Fibroblast of villous mesenchyme (primary cell): ENCODE measurements around the gene WDR91. TPM values are rescaled to one million over a fixed set of nuclear protein-coding genes. Genes with fewer than 3 reads are reported as not detected.

Experiments
- DNase-seq: peaks from one replicate; pipeline ENCODE4 v3.0.0-alpha.2; 2010; ENCODE audit warnings: low read depth
- H3K4me3 ChIP-seq: 2 replicates; pipeline ENCODE4 v1.5.1; 2011; ENCODE audit warnings: low read depth, mild to moderate bottlenecking, low read length
- CTCF ChIP-seq: IDR thresholded peaks from 2 replicates; pipeline ENCODE4 v1.5.1; 2012; ENCODE audit warnings: low read depth, mild to moderate bottlenecking, low read length; ENCODE audit not compliant: insufficient read depth
- total RNA-seq: library from RNA; depleted of rRNA; stranded (reverse); fragments of >200 nt; gene quantifications from 2 replicates; pipeline ENCODE4 v1.2.3, GENCODE V29; 2012

Gene WDR91
- 4.3 and 5.8 TPM in 2 replicates for total RNA-seq

GRCh38 chr7:135211179-135211945 lies at the start of gene WDR91:
WDR91 (minus strand) TSS chr7:135211526; CDS start chr7:135211502, 24 bp downstream.
- peak; percentile 90 for DNase-seq
- H3K4me3 ChIP-seq = peak within 1 kb of the TSS; percentile 87
- no peak for TF ChIP-seq CTCF

DNA sequence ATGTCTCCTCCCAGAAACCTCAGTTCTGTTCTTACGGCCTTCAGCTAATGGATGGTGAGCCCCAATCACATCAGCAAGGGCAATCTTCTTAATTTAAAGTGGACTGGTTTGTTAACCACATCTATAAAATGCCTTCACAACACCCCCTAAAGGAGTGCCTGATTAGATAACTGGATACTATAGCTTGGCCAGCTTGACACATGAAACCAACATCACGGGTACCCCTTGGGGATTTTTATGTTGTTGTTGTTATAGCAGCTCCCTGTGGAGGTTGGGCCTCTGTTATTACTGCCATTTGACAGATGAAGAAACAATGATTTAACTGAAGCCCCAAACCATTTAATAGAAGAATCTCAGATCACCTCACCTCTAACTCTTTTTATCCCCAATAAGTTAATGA lies 49.1 kb upstream of the WDR91 start:
- no peak for TF ChIP-seq CTCF
- no peak for DNase-seq
- H3K4me3 ChIP-seq = no peak overlapping the region

DNA sequence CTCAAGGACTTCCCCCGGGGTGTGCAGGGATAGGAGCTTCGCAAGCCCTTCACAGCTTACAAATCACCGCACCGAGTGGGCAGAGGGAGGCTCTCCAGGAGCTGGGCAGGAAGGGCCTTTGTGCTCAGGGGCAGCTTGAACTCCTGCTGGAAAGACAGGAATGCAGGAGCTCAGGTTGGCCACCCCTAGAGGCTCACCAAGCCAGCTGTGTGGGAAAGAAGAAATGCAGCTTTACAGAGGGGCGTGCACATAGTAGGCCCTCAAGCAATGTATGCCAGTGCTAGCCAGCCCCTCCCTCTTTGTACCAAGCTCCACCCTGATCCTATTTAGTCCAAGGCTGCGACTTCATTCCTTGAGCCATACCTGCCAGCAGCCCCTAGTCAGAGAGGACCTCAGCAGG lies 48.4 kb upstream of the WDR91 start:
- no peak for DNase-seq
- H3K4me3 ChIP-seq = no peak overlapping the region

DNA sequence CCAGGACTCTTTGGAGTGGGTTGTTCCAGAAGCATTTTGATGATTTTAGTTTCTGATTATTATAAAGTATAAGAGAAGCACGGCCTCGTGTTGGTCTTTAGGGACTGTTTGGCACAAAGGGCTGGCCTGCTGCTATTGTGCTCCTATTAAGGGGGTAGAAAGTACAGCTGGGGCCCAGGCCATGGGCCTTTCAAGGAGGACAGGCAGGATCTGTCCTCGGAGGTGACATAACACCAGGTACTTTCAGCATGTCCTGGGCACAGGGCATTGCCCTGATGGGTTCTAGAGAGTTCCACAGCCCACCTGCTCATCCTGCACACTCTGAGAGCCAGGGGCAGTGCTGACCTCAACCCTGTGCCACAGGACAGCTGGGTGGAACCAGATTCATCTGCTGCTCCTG lies 47.3 kb upstream of the WDR91 start:
- TF ChIP-seq CTCF = no peak
- no peak for DNase-seq
- H3K4me3 ChIP-seq = no peak overlapping the region

More for the DNA sequence above, 48.4 kb upstream of the WDR91 start:
- TF ChIP-seq CTCF = no peak

- no peak for DNase-seq
- H3K4me3 ChIP-seq = no peak overlapping the region
Observed at GRCh38 chr7:135257790-135258189, 46.5 kb upstream of the WDR91 start.

DNA sequence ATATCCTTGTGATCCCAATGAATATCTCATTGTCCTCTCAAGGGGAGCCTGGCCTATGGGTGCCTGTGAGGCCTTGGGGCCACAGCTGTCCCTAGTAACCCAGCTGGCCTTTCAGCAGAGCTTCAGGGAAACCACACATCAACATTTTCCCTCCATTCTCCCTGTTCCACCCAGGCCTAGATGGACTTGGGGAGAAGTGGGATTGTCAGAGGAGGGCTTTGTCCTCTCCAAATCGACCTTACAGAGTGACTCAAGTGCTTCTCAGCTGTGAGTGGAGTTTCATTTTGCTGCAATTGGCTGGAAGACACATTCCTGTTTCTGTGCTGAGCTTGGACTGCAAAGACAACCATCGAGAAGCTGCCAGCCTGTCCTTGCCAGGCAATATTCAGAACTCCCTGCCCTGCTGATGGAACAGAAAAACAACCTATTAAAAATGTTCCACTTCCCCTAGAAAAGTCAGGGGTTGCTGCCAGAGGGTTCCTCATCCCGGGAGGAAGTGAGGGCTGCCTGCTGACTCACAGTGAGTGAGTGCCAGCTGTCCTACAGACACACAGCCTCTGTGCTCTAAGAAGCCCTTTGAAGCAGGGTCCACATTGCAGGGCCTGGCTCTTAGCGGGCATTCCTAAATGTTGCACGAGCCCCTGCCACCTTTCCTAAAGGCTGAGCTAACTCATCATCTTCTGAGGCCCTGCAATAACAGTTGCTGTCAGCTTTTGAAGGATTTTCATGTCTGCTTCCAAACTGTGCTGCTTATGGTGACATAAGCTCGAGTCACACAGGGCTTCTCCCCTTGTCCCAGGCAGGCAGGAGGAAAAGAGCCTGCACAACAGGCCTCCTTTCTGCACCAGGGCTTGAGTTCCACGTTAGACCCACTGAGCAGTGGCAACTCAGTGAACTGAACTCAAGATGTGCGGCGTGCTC lies 42.8 kb upstream of the WDR91 start:
- peak; percentile 40 for DNase-seq
- no peak for TF ChIP-seq CTCF
- H3K4me3 ChIP-seq = no peak overlapping the region

More at GRCh38 chr7:135257790-135258189, 46.5 kb upstream of the WDR91 start:
- TF ChIP-seq CTCF = no peak
